CD14-positive monocyte (primary cell): Measurements from ENCODE around the gene KRTAP9-7. TPM values are rescaled to one million over a fixed set of nuclear protein-coding genes. Genes with fewer than 3 reads are reported as not detected.

ENCODE experiments used
- DNase-seq, 3 donors: peaks; one replicate each; pipeline ENCODE4 v3.0.0-alpha.2; 2011 to 2022
- H2AFZ ChIP-seq: 2 replicates; pipeline ENCODE4 v1.6.0; 2012; ENCODE audit warnings: mild to moderate bottlenecking, low read depth, low read length, inconsistent platforms; ENCODE audit not compliant: insufficient read depth, poor library complexity, severe bottlenecking
- H3K27ac ChIP-seq, 2 donors: 1 replicate in 1 of 2; 2 replicates in 1 of 2; pipeline ENCODE4 v1.5.1; 2012 to 2013; ENCODE audit warnings: low read length in 2 of 2, control low read depth in 1 of 2, inconsistent platforms in 1 of 2, low read depth in 1 of 2, mild to moderate bottlenecking in 1 of 2
- H3K27me3 ChIP-seq, 2 donors: one replicate each; pipeline versions ENCODE4 v1.6.0 to v1.6.1; 2011 to 2013; ENCODE audit warnings: low read length in 2 of 2; ENCODE audit not compliant: control insufficient read depth in 2 of 2, insufficient read depth in 2 of 2
- H3K36me3 ChIP-seq, 2 donors: replicated peaks in 1 of 2; 1 replicate in 1 of 2; 2 replicates in 1 of 2; pipeline versions ENCODE4 v1.5.1 to v1.6.1; 2012 to 2013; ENCODE audit warnings: low read length in 2 of 2, control low read depth in 1 of 2, inconsistent platforms in 1 of 2, mild to moderate bottlenecking in 1 of 2; ENCODE audit not compliant: insufficient read depth in 2 of 2, control insufficient read depth in 1 of 2
- H3K4me1 ChIP-seq, 2 donors: 1 replicate in 1 of 2; 2 replicates in 1 of 2; pipeline versions ENCODE4 v1.5.1 to v1.6.1; 2012 to 2013; ENCODE audit warnings: low read length in 2 of 2, control low read depth in 1 of 2, inconsistent platforms in 1 of 2, mild to moderate bottlenecking in 1 of 2, moderate library complexity in 1 of 2; ENCODE audit not compliant: insufficient read depth in 2 of 2, control insufficient read depth in 1 of 2
- H3K4me2 ChIP-seq: replicated peaks from 2 replicates; pipeline ENCODE3; 2012; ENCODE audit warnings: low read length, moderate library complexity, mild to moderate bottlenecking; ENCODE audit not compliant: poor library complexity, severe bottlenecking; ENCODE audit errors: extremely low read depth
- H3K4me3 ChIP-seq, 3 experiments: fragments of 200-600 bp in 1 of 3; sonication (generic) in 1 of 3; replicated peaks in 1 of 3; 1 replicate in 2 of 3; 2 replicates in 1 of 3; pipeline ENCODE4 v1.5.1; 2011 to 2013; ENCODE audit warnings: low read length in 3 of 3, mild to moderate bottlenecking in 3 of 3, control low read depth in 2 of 3, low read depth in 2 of 3, inconsistent platforms in 1 of 3, moderate library complexity in 1 of 3
- H3K79me2 ChIP-seq: 2 replicates; pipeline ENCODE4 v1.6.0; 2012; ENCODE audit warnings: mild to moderate bottlenecking, control low read depth, inconsistent platforms, low read length, moderate library complexity; ENCODE audit not compliant: insufficient read depth
- H3K9ac ChIP-seq: 2 replicates; pipeline ENCODE4 v1.6.0; 2017; ENCODE audit warnings: low read length, mild to moderate bottlenecking; ENCODE audit not compliant: insufficient read depth, poor library complexity, severe bottlenecking
- H3K9me3 ChIP-seq, 2 donors: replicated peaks in 1 of 2; 1 replicate in 1 of 2; 2 replicates in 1 of 2; pipeline versions ENCODE4 v1.5.1 to v1.6.1; 2012 to 2013; ENCODE audit warnings: low read length in 2 of 2, control low read depth in 1 of 2; ENCODE audit not compliant: control insufficient read depth in 1 of 2, insufficient read depth in 1 of 2
- H4K20me1 ChIP-seq: 2 replicates; pipeline ENCODE4 v1.6.0; 2012; ENCODE audit warnings: mild to moderate bottlenecking, low read length, control low read depth, moderate library complexity; ENCODE audit not compliant: insufficient read depth
- H3K27ac Mint-ChIP-seq, 7 donors: one replicate each; pipeline ENCODE4 v1.8.0; 2020; ENCODE audit warnings: mild to moderate bottlenecking in 7 of 7, mixed read lengths in 7 of 7, moderate library complexity in 6 of 7, inconsistent platforms in 2 of 7
- H3K27me3 Mint-ChIP-seq, 3 donors: one replicate each; pipeline ENCODE4 v1.8.0; 2021 to 2022; ENCODE audit warnings: low read depth in 3 of 3, mild to moderate bottlenecking in 3 of 3, mixed read lengths in 3 of 3, moderate library complexity in 3 of 3, inconsistent platforms in 1 of 3
- H3K36me3 Mint-ChIP-seq, 2 donors: one replicate each; pipeline ENCODE4 v1.8.0; 2020; ENCODE audit warnings: mixed read lengths in 2 of 2, inconsistent platforms in 1 of 2, mild to moderate bottlenecking in 1 of 2
- H3K4me1 Mint-ChIP-seq: one replicate; pipeline ENCODE4 v1.8.0; 2020; ENCODE audit warnings: mild to moderate bottlenecking, mixed read lengths
- H3K4me3 Mint-ChIP-seq, 2 donors: one replicate each; pipeline ENCODE4 v1.8.0; 2020; ENCODE audit warnings: mild to moderate bottlenecking in 2 of 2, mixed read lengths in 2 of 2, moderate library complexity in 1 of 2
- H3K9me3 Mint-ChIP-seq, 7 donors: one replicate each; pipeline ENCODE4 v1.8.0; 2020 to 2022; ENCODE audit warnings: mixed read lengths in 7 of 7, mild to moderate bottlenecking in 6 of 7, moderate library complexity in 6 of 7, inconsistent platforms in 2 of 7
- WGBS: methylation state at CpG from one replicate; pipeline ENCODE4 v1.1.5; 2013; ENCODE audit warnings: missing lambda C conversion rate; ENCODE audit not compliant: insufficient coverage; 5-methylcytosine and 5-hydroxymethylcytosine counted together
- intact Hi-C, 2 donors: fragments of 100-400 bp; cut with micrococcal nuclease; formaldehyde crosslinking; loops; one replicate each; pipeline versions ENCODE4 v1.15.0 to v1.15.1; 2023
- polyA plus RNA-seq, 3 donors: library from polyadenylated mRNA; depleted of rRNA in 1 of 3; unstranded in 2 of 3; stranded (reverse) in 1 of 3; fragments of 300-500 nt in 2 of 3; fragments of >200 nt in 1 of 3; fragmentation: Illumina TruSeq in 2 of 3; gene quantifications; 1 replicate in 2 of 3; 2 replicates in 1 of 3; pipeline ENCODE4 v1.2.3, GENCODE V29; 2012 to 2021
- TF ChIP-seq, protein P1 (sequence below): fragments of 200-600 bp; IDR thresholded peaks from one replicate; pipeline ENCODE4 v1.8.0; 2022; ENCODE audit warnings: antibody characterized with exemption, mild to moderate bottlenecking

The KRTAP9-7 gene
- polyA plus RNA-seq, 3 donors = not detected

DNA sequence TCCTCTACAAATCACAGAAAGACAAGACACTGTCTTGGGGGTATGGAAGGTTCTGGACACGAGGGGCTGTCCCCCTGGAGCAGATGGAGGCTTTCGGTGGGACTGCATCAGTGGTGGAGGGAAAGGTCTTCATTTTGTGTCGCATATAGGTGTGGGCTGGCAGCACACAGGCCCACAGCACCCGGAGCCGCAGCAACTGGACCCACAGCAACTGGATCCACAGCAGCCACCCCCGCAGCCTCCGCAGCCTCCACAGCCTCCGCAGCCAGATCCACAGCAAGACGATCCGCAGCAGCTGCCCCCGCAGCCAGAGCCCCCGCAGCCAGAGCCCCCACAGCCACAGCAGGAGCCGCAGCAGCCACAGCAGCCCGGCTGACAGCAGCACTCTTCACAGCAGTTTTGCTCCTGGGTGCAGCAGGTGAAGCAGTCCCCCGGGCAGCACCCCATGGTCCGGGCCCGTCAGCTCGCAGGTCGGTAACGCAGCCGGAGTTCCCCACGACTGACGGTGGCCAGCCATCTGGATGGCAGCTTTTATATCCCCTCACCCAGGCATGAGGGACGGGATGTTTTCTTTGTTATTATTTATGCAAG, 39.8 kb downstream of the KRTAP9-7 start, which contains the start of gene KRTAP17-1:
Gene KRTAP17-1, minus strand, starts transcription at position 507 of the 591 bp plus-strand sequence. Its CDS starts 60 bp downstream, at position 447.
- no peak within 1 kb of the TSS for H3K4me3 Mint-ChIP-seq
- DNase-seq = no peak
- H3K4me1 Mint-ChIP-seq = no peaks in the 10 kb centered on the region

DNA sequence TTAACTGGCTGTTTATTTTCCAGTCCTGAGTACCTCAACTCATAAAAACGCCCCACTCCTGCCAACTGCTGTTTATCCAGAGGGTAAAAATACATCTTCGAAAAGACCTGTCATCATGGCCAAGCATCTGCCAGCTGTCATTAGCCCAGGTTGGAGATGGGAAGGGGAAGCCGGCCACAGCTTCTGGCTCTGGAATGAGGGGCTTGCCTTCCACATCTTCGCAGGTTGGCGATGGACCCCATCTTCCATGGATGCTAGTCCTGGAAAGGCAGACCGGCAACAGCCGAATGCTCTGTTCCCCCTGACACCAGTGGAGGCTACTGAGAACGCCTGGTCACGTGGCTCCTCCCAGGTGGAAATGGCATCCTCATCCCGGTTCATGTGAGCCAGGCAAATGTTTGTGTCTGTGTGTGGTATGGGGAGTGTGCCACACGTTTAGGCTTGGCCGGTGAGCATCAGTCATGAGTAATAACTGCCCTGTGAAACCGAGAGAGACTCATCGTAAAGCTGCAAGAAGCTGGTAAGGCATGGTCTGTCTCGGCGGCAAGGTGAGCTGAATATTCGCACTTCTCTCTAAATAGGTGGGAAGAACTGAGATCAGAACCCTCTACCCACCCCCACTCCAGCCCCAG, 40.4 kb downstream of the KRTAP9-7 start:
- Histone ChIP-seq H3K9me3 (peaks cover 7 to 10% of the 10 kb centered on the region in 2 donors), H3K4me2 (no peak overlapping the region), H3K27me3 (no peaks in the 10 kb centered on the region), H4K20me1 (no peaks in the 10 kb centered on the region), H3K4me1 (no peaks in the 10 kb centered on the region), H3K36me3 (no peaks in the 10 kb centered on the region), H3K4me3 (no peak overlapping the region), H3K79me2 (no peaks in the 10 kb centered on the region), H3K27ac (no peak overlapping the region), H2AFZ (no peak overlapping the region), H3K9ac (no peak overlapping the region)
- intact Hi-C loops = no loop called here
- TF ChIP-seq, protein P1, sequence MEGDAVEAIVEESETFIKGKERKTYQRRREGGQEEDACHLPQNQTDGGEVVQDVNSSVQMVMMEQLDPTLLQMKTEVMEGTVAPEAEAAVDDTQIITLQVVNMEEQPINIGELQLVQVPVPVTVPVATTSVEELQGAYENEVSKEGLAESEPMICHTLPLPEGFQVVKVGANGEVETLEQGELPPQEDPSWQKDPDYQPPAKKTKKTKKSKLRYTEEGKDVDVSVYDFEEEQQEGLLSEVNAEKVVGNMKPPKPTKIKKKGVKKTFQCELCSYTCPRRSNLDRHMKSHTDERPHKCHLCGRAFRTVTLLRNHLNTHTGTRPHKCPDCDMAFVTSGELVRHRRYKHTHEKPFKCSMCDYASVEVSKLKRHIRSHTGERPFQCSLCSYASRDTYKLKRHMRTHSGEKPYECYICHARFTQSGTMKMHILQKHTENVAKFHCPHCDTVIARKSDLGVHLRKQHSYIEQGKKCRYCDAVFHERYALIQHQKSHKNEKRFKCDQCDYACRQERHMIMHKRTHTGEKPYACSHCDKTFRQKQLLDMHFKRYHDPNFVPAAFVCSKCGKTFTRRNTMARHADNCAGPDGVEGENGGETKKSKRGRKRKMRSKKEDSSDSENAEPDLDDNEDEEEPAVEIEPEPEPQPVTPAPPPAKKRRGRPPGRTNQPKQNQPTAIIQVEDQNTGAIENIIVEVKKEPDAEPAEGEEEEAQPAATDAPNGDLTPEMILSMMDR = no peak
- peak overlapping the region in 1 of 7 donors; percentile 50 for H3K27ac Mint-ChIP-seq
- H3K27me3 Mint-ChIP-seq = peaks cover 5 to 10% (median 8%) of the 10 kb centered on the region in 3 donors
- DNase-seq = no peak
- no peaks in the 10 kb centered on the region for H3K4me1 Mint-ChIP-seq
- WGBS = 91% methylated on average over 12 of the region's 17 CpGs
- peaks cover 5 to 22% (median 14%) of the 10 kb centered on the region in 7 donors for H3K9me3 Mint-ChIP-seq
- no peak overlapping the region for H3K4me3 Mint-ChIP-seq
- H3K36me3 Mint-ChIP-seq = no peaks in the 10 kb centered on the region

More for the DNA sequence above, 39.8 kb downstream of the KRTAP9-7 start, which contains the start of gene KRTAP17-1:
- Histone ChIP-seq H3K9me3 (peaks cover 7 to 8% of the 10 kb centered on the region in 2 donors), H2AFZ (no peak within 1 kb of the TSS), H3K79me2 (no peaks in the 10 kb centered on the region), H3K27ac (no peak within 1 kb of the TSS), H3K9ac (no peak within 1 kb of the TSS), H3K4me3 (no peak within 1 kb of the TSS), H4K20me1 (no peaks in the 10 kb centered on the region), H3K4me1 (no peaks in the 10 kb centered on the region), H3K4me2 (no peak within 1 kb of the TSS), H3K36me3 (no peaks in the 10 kb centered on the region), H3K27me3 (no peaks in the 10 kb centered on the region)
- Mint-ChIP-seq H3K27me3 (peaks cover 5 to 10% (median 8%) of the 10 kb centered on the region in 3 donors), H3K9me3 (peaks cover 4 to 20% (median 12%) of the 10 kb centered on the region in 7 donors), H3K27ac (peak within 1 kb of the TSS in 2 of 7 donors; percentile 12 to 50), H3K36me3 (peaks cover 0 to 2% of the 10 kb centered on the region in 2 donors)
- TF ChIP-seq, protein P1 = no peak
- WGBS = 91% methylated on average over 20 of the region's 24 CpGs
- intact Hi-C loops = no loop called here
